ENCODE measurements around the gene XPO4. TPM values are rescaled to one million over a fixed set of nuclear protein-coding genes. Genes with fewer than 3 reads are reported as not detected.

The XPO4 gene
- total RNA-seq, 4 donors from 2014 or later = 11.7 to 25.2 (median 13.3) TPM

DNA sequence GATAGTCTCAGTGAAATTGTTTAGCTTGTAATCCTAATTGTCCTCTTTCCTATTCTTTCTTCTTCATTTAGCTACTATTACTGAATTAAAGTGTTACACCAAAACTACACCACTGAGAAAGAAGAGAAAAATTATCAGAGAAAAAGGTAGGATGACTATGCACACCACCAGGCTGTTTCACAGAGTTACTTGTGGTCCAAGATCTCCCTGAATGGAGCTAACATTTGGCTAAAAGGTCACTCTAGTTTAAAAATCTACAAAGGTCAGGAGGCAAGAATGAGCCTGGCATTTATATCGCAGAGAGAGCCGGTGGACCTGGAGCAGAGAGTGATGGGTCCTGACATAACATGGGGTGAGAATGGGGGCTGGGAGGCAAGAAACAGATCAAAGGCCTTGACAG, 91.7 kb downstream of the XPO4 start:
- H3K27me3 ChIP-seq = no peaks in the 10 kb centered on the region
- no peak overlapping the region for H3K27ac ChIP-seq
- 85 to 100% methylated on average over 2 of the region's 2 CpGs for WGBS, 2 donors (ENCODE audit: low coverage in 1 of 2)
- H3K36me3 ChIP-seq = peaks cover 0 to 22% (median 10%) of the 10 kb centered on the region in 4 donors
- in situ Hi-C loops (cut with MboI; ENCODE audit: low pct_ligation_motif_present in 1 of 4, low pct_unique_long_range_greater_than_20kb in 1 of 4, low sequenced_read_pairs in 3 of 4) (loop anchor here in 2 of 4 donors (25.0 kb wide), 2 partner anchors 99 to 624 kb away; partner anchors contain the start of genes GJB2 (in 1 of the 2) and IL17D (in 1 of the 2)), intact Hi-C loops (cut with DNase I; ENCODE audit: low total_unique reads) (no loop called here)
- no peaks in the 10 kb centered on the region for H3K9me3 ChIP-seq
- no peak for DNase-seq
- peaks cover 0 to 16% (median 9%) of the 10 kb centered on the region in 4 donors for H3K4me1 ChIP-seq
- no peak for TF ChIP-seq POLR2AphosphoS5 (IDR thresholded peaks at IDR 0.05)
- TF ChIP-seq EP300 (IDR thresholded peaks at IDR 0.05; ENCODE audit: low read depth) = no peak
- TF ChIP-seq CTCF (IDR thresholded peaks at IDR 0.05) = no peak
- TF ChIP-seq POLR2A (IDR thresholded peaks at IDR 0.05) = no peak
- no peak overlapping the region for H3K4me3 ChIP-seq

GRCh38 chr13:20808874-20809273, 93.7 kb downstream of the XPO4 start:
- Histone ChIP-seq H3K4me3 (no peak overlapping the region), H3K9me3 (no peaks in the 10 kb centered on the region), H3K27ac (no peak overlapping the region), H3K36me3 (peaks cover 0 to 22% (median 10%) of the 10 kb centered on the region in 4 donors), H3K4me1 (peaks cover 0 to 6% (median 2%) of the 10 kb centered on the region in 4 donors), H3K27me3 (no peaks in the 10 kb centered on the region)
- in situ Hi-C loops (cut with MboI; ENCODE audit: low pct_ligation_motif_present in 1 of 4, low pct_unique_long_range_greater_than_20kb in 1 of 4, low sequenced_read_pairs in 3 of 4) (loop anchor here in 2 of 4 donors (25.0 kb wide), 2 partner anchors 97 to 622 kb away; partner anchors contain the start of genes GJB2 (in 1 of the 2) and IL17D (in 1 of the 2)), intact Hi-C loops (cut with DNase I; ENCODE audit: low total_unique reads) (no loop called here)
- no peak for DNase-seq
- WGBS, 2 donors (ENCODE audit: low coverage in 1 of 2) = 90 to 92% methylated on average over 4 of the region's 4 CpGs
- no peak for TF ChIP-seq POLR2AphosphoS5 (IDR thresholded peaks at IDR 0.05)

DNA sequence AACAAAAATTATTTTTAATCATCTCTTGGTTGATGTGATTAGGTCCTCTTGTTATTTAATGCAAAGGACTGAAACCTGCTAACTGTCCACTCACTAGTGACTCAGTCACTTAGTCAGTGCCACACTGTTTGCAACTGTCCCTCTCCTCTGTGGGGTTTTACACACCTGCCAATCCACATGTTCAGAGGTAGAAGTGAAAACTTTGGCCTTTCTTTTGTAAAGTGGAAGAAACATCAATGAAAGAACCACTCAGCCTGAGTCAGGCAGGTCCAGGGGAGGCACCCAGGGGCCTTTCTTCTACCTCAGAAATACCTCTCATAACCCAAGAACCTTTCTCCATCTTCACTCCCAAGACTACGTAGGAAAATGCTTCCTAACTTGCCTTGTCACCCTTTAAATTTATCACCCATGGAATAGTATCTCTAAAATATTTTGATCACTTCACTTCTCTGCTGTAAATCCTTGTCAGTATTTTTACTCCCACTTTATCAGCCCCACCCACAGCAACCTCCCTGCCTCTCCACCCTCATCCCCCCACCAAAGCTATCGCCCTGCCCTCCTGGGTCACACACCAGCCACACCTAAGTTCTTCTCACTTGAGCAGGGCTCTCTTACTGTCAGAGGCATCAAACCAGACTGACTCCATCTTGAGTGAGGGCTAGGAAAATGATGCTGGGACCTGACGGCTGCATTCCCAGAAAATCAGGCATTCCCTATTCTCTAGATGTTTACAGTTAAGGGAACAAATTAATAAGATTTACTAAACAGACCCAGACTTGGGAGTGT, 99.2 kb downstream of the XPO4 start:
- Histone ChIP-seq H3K27me3 (no peaks in the 10 kb centered on the region), H3K9me3 (no peaks in the 10 kb centered on the region), H3K27ac (no peak overlapping the region), H3K4me1 (no peaks in the 10 kb centered on the region), H3K36me3 (peaks cover 0 to 19% (median 8%) of the 10 kb centered on the region in 4 donors), H3K4me3 (no peak overlapping the region)
- in situ Hi-C loops (cut with MboI; ENCODE audit: low pct_ligation_motif_present in 1 of 4, low pct_unique_long_range_greater_than_20kb in 1 of 4, low sequenced_read_pairs in 3 of 4) (loop anchor here in 2 of 4 donors (25.0 kb wide), 2 partner anchors 91 to 616 kb away; partner anchors contain the start of genes GJB2 (in 1 of the 2) and IL17D (in 1 of the 2)), intact Hi-C loops (cut with DNase I; ENCODE audit: low total_unique reads) (no loop called here)
- no peak for DNase-seq
- TF ChIP-seq POLR2AphosphoS5 (IDR thresholded peaks at IDR 0.05) (no peak), EP300 (IDR thresholded peaks at IDR 0.05; ENCODE audit: low read depth) (no peak), POLR2A (IDR thresholded peaks at IDR 0.05) (no peak), CTCF (IDR thresholded peaks at IDR 0.05) (no peak)
- WGBS, 2 donors (ENCODE audit: low coverage in 1 of 2) = 86 to 92% methylated on average over 1 to 3 of the region's 3 CpGs

DNA sequence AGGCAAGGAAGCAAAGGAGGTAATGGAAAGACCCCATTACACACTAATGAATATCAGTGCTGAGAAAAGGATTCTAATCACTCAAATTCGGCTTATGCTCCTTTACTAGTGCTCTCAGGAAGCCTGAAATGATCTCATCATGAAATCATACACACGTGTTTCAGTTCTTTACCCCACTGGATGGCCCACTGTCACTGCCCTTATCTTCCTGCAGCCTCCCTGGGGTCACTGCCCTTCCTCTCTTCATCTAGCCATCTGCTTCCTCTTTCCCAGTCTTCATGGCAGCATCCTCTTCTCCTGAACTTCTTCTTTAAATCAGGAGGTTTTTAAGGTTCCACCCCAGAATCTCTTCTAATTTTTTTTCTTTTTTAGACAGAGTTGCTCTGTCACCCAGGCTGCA, 100.8 kb downstream of the XPO4 start:
- no peak for DNase-seq
- H3K27ac ChIP-seq = no peak overlapping the region
- H3K4me3 ChIP-seq = no peak overlapping the region
- H3K36me3 ChIP-seq = peaks cover 0 to 15% (median under 1%) of the 10 kb centered on the region in 4 donors
- in situ Hi-C loops (cut with MboI; ENCODE audit: low pct_ligation_motif_present in 1 of 4, low pct_unique_long_range_greater_than_20kb in 1 of 4, low sequenced_read_pairs in 3 of 4) = loop anchor here in 2 of 4 donors (25.0 kb wide), 2 partner anchors 89 to 614 kb away; partner anchors contain the start of genes GJB2 (in 1 of the 2) and IL17D (in 1 of the 2)
- intact Hi-C loops (cut with DNase I; ENCODE audit: low total_unique reads) = no loop called here
- peaks cover 0 to 5% (median 0%) of the 10 kb centered on the region in 4 donors for H3K4me1 ChIP-seq
- WGBS, 2 donors (ENCODE audit: low coverage in 1 of 2) = 57 to 70% methylated on average over 2 of the region's 2 CpGs
- H3K9me3 ChIP-seq = no peaks in the 10 kb centered on the region
- no peak for TF ChIP-seq CTCF (IDR thresholded peaks at IDR 0.05)
- no peak for TF ChIP-seq POLR2AphosphoS5 (IDR thresholded peaks at IDR 0.05)
- TF ChIP-seq EP300 (IDR thresholded peaks at IDR 0.05; ENCODE audit: low read depth) = no peak
- TF ChIP-seq POLR2A (IDR thresholded peaks at IDR 0.05) = no peak
- no peaks in the 10 kb centered on the region for H3K27me3 ChIP-seq
